Measurements from ENCODE around the gene BMP2K.

The BMP2K gene

DNA sequence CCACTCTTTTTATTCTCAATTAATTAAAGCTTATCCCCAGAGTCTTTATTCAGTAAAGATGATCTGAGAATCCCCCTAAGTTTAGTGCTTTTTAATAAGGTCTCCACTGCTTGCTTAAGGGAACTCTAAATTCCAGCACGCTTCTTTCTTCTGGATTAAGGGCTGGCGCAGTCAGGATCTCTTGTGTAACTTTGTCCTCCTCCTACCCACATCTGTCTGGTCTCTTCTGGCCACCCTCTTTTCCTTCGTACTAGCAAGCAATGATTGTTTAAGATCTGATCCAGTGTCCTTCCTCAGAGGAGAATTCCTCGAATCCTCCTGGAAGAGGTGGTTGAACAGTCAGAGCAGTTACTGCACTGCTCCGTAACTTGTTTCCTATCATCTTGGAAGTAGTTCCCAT is 177.1 kb downstream of the BMP2K start:
- no peaks in the 10 kb centered on the region for H3K9me3 ChIP-seq (ENCODE audit: severe bottlenecking)
- no peak overlapping the region for H3K27ac ChIP-seq
- no peak overlapping the region for H3K4me3 ChIP-seq (ENCODE audit: low read depth, low read length)
- TF ChIP-seq, protein P1, sequence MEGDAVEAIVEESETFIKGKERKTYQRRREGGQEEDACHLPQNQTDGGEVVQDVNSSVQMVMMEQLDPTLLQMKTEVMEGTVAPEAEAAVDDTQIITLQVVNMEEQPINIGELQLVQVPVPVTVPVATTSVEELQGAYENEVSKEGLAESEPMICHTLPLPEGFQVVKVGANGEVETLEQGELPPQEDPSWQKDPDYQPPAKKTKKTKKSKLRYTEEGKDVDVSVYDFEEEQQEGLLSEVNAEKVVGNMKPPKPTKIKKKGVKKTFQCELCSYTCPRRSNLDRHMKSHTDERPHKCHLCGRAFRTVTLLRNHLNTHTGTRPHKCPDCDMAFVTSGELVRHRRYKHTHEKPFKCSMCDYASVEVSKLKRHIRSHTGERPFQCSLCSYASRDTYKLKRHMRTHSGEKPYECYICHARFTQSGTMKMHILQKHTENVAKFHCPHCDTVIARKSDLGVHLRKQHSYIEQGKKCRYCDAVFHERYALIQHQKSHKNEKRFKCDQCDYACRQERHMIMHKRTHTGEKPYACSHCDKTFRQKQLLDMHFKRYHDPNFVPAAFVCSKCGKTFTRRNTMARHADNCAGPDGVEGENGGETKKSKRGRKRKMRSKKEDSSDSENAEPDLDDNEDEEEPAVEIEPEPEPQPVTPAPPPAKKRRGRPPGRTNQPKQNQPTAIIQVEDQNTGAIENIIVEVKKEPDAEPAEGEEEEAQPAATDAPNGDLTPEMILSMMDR (IDR thresholded peaks at IDR 0.05; ENCODE audit: low read depth, low read length), result no peak
- no peaks in the 10 kb centered on the region for H3K27me3 ChIP-seq (ENCODE audit: insufficient read depth, low read depth, severe bottlenecking)
- DNase-seq, result no peak
- H3K36me3 ChIP-seq, result no peaks in the 10 kb centered on the region

DNA sequence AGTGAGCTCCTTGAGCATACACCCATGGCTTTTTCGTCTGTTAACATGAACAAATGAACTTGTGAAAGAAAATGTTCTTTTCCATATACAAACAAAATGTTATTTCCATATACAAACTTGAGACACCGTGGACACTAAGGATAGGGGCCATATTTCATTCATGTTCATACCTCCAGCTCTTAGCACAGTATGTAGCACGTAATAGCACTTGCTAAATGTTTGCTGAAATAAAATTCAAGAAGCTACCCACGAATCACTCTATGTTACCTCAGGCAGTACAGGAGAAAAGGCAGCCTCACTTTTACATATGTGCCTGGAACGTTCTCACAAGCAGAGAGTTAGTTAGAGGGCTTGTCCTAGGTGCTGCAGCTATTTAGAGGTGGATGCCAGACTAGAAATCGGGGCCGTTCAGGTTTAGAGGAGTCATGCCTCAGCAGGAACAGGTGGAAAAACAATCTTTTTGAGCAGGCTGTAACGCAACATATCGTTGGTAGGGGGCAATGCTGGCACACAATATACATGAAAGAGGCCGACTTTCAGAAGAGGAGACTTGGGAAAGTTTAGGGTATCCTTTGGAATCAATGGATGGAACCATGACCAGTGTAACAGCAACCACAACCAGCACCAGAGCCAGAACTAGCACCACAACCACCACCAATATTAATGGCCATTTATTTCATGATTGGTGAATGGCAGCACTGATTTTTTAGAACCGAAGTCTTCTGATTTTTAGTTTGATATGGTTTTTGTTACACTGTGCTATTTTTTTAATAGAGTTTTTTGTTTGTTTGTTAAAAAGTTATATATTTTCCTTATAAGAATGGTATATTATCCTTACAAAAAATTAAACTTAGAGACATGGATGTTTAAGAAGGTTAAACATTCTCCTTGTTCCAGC is 177.9 kb downstream of the BMP2K start:
- Histone ChIP-seq H3K4me3 (ENCODE audit: low read depth, low read length) (no peak overlapping the region), H3K27me3 (ENCODE audit: insufficient read depth, low read depth, severe bottlenecking) (no peaks in the 10 kb centered on the region), H3K9me3 (ENCODE audit: severe bottlenecking) (no peaks in the 10 kb centered on the region), H3K27ac (no peak overlapping the region), H3K36me3 (no peaks in the 10 kb centered on the region)
- DNase-seq, result peak; percentile 43
- TF ChIP-seq, protein P1 (IDR thresholded peaks at IDR 0.05; ENCODE audit: low read depth, low read length), result peak; percentile 69

DNA sequence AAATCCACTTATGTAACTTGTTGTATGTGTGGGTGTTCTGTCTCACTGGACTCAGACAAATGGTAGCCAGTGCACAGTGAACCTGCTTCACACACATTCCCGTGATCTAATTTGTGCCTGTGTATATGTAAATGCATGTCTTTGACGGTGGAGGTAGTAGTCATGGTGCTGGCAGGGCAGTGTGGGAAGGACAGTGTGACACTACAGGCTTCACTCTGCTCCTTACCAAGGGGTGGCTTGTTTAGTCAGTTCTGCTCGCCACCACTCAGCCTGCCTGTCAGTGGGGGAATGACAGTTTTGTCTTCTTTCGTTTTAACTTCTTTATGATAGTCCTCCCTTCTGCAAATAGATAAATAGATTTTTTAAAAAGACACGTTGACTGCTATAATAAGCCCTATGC is 180.8 kb downstream of the BMP2K start:
- TF ChIP-seq, protein P1 (IDR thresholded peaks at IDR 0.05; ENCODE audit: low read depth, low read length), result no peak
- DNase-seq, result no peak
- H3K9me3 ChIP-seq (ENCODE audit: severe bottlenecking), result no peaks in the 10 kb centered on the region
- H3K27ac ChIP-seq, result no peak overlapping the region
- H3K36me3 ChIP-seq, result no peaks in the 10 kb centered on the region
- no peaks in the 10 kb centered on the region for H3K27me3 ChIP-seq (ENCODE audit: insufficient read depth, low read depth, severe bottlenecking)
- no peak overlapping the region for H3K4me3 ChIP-seq (ENCODE audit: low read depth, low read length)

DNA sequence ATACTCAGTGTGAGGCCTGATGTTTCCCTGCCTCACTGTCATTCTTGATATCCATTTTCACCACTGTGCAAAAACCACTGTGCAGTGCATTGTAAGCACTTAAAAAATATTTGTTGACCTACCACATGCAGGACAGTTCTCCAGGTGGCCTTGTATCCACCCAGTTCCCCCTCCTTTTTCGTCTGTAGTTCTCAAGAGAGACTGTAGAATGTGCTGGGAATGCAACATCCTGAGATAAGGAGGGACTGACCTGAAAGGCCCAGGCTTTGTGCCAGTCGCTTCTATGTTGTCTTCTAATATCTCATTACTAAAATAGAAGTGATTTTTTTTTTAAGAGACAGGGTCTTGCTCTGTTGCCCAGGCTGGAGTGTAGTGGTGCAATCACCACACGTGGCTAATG is 184.8 kb downstream of the BMP2K start:
- no peak for DNase-seq
- Histone ChIP-seq H3K9me3 (ENCODE audit: severe bottlenecking) (no peaks in the 10 kb centered on the region), H3K27me3 (ENCODE audit: insufficient read depth, low read depth, severe bottlenecking) (no peaks in the 10 kb centered on the region), H3K27ac (no peak overlapping the region), H3K4me3 (ENCODE audit: low read depth, low read length) (no peak overlapping the region), H3K36me3 (no peaks in the 10 kb centered on the region)
- TF ChIP-seq, protein P1 (IDR thresholded peaks at IDR 0.05; ENCODE audit: low read depth, low read length), result no peak
